ENCODE data around the gene BHLHE41. TPM values are rescaled to one million over a fixed set of nuclear protein-coding genes. Genes with fewer than 3 reads are reported as not detected.
A peak's percentile ranks its signal among the peaks of the same experiment; 100 is the strongest.

BHLHE41 gene
- total RNA-seq (2022) (44.1 and 54.1 TPM in 2 replicates), Bru-seq, nascent RNA (percentile 94 among the genes with signal in this experiment), BruChase-seq, experiment 1, labeled RNA remaining after a 6-hour chase (percentile 89 among the genes with signal in this experiment), BruChase-seq, experiment 2, labeled RNA remaining after a 2-hour chase (percentile 98 among the genes with signal in this experiment)
- long read RNA-seq, transcript BHLHE41-201 (5 exons, 3,837 nt): major isoform, 16 of 26 reads
- long read RNA-seq, partial matches to known transcripts: 4 of 26 reads
- long read RNA-seq, other reads (novel, unspliced or antisense): 5 of 26 reads

GRCh38 chr12:26124446-26125399 lies at the start of gene BHLHE41:
TSS of gene BHLHE41 (minus strand) at chr12:26125037. CDS start at chr12:26124779, 258 bp downstream.
- intact Hi-C loops (cut with micrococcal nuclease; ENCODE audit: unreplicated experiment): loop anchor here (1.0 to 5.0 kb wide), 3 partner anchors 63 to 398 kb away; no protein-coding TSS in a partner anchor
- CTCF ChIA-PET: interaction anchor here (0.6 to 4.3 kb wide), 8 partner anchors 29 to 291 kb away, joined by 3 to 26 read pairs (median 4); no protein-coding TSS in a partner anchor
- Mint-ChIP-seq H3K36me3 (ENCODE audit: insufficient read depth, unreplicated experiment) (peaks cover 60% of the 10 kb centered on the region), H3K27ac (ENCODE audit: unreplicated experiment) (peak within 1 kb of the TSS; percentile 92), H3K4me3 (ENCODE audit: low read depth, unreplicated experiment) (peak within 1 kb of the TSS; percentile 79), H3K27me3 (ENCODE audit: unreplicated experiment) (peaks cover 18% of the 10 kb centered on the region), H3K9me3 (ENCODE audit: low read depth, unreplicated experiment) (no peaks in the 10 kb centered on the region), H3K4me1 (ENCODE audit: low read depth, unreplicated experiment) (peaks cover 35% of the 10 kb centered on the region)
- BruUV-seq (replicated peaks): TSS peak; percentile 72
- DNase-seq: peak; percentile 83
- no peak for TF ChIP-seq CTCF (IDR thresholded peaks at IDR 0.05; ENCODE audit: unreplicated experiment)

GRCh38 chr12:26172946-26173552 lies 48.2 kb upstream of the BHLHE41 start:
- CTCF ChIA-PET: interaction anchor here (0.7 kb wide), 1 partner anchor 978 kb away, joined by 3 read pairs; no protein-coding TSS in a partner anchor
- H3K36me3 Mint-ChIP-seq (ENCODE audit: insufficient read depth, unreplicated experiment): no peaks in the 10 kb centered on the region
- intact Hi-C loops (cut with micrococcal nuclease; ENCODE audit: unreplicated experiment): no loop called here
- no peaks in the 10 kb centered on the region for H3K9me3 Mint-ChIP-seq (ENCODE audit: low read depth, unreplicated experiment)
- DNase-seq: no peak
- H3K27me3 Mint-ChIP-seq (ENCODE audit: unreplicated experiment): no peaks in the 10 kb centered on the region
- H3K27ac Mint-ChIP-seq (ENCODE audit: unreplicated experiment): no peak overlapping the region
- no peak overlapping the region for H3K4me3 Mint-ChIP-seq (ENCODE audit: low read depth, unreplicated experiment)
- no peak for TF ChIP-seq CTCF (IDR thresholded peaks at IDR 0.05; ENCODE audit: unreplicated experiment)
- peaks cover 28% of the 10 kb centered on the region for H3K4me1 Mint-ChIP-seq (ENCODE audit: low read depth, unreplicated experiment)
- no TSS peak for BruUV-seq (replicated peaks)

GRCh38 chr12:26172539-26172938 lies 47.7 kb upstream of the BHLHE41 start:
- no peaks in the 10 kb centered on the region for H3K36me3 Mint-ChIP-seq (ENCODE audit: insufficient read depth, unreplicated experiment)
- no peak for DNase-seq
- H3K4me3 Mint-ChIP-seq (ENCODE audit: low read depth, unreplicated experiment): no peak overlapping the region
- H3K27ac Mint-ChIP-seq (ENCODE audit: unreplicated experiment): no peak overlapping the region
- BruUV-seq (replicated peaks): no TSS peak
- CTCF ChIA-PET: interaction anchor here (0.7 kb wide), 1 partner anchor 978 kb away, joined by 3 read pairs; no protein-coding TSS in a partner anchor
- no peak for TF ChIP-seq CTCF (IDR thresholded peaks at IDR 0.05; ENCODE audit: unreplicated experiment)
- intact Hi-C loops (cut with micrococcal nuclease; ENCODE audit: unreplicated experiment): no loop called here
- no peaks in the 10 kb centered on the region for H3K27me3 Mint-ChIP-seq (ENCODE audit: unreplicated experiment)
- H3K9me3 Mint-ChIP-seq (ENCODE audit: low read depth, unreplicated experiment): no peaks in the 10 kb centered on the region
- H3K4me1 Mint-ChIP-seq (ENCODE audit: low read depth, unreplicated experiment): peaks cover 23% of the 10 kb centered on the region

- no peak for TF ChIP-seq CTCF (IDR thresholded peaks at IDR 0.05; ENCODE audit: unreplicated experiment)
- H3K27ac Mint-ChIP-seq (ENCODE audit: unreplicated experiment): no peak overlapping the region
- no TSS peak for BruUV-seq (replicated peaks)
- H3K4me3 Mint-ChIP-seq (ENCODE audit: low read depth, unreplicated experiment): no peak overlapping the region
- DNase-seq: no peak
- H3K4me1 Mint-ChIP-seq (ENCODE audit: low read depth, unreplicated experiment): peaks cover 17% of the 10 kb centered on the region
- no peaks in the 10 kb centered on the region for H3K36me3 Mint-ChIP-seq (ENCODE audit: insufficient read depth, unreplicated experiment)
- no peaks in the 10 kb centered on the region for H3K27me3 Mint-ChIP-seq (ENCODE audit: unreplicated experiment)
- no peaks in the 10 kb centered on the region for H3K9me3 Mint-ChIP-seq (ENCODE audit: low read depth, unreplicated experiment)
- CTCF ChIA-PET: no interaction called here
- intact Hi-C loops (cut with micrococcal nuclease; ENCODE audit: unreplicated experiment): no loop called here
Observed at GRCh38 chr12:26172013-26172412, 47.2 kb upstream of the BHLHE41 start.

Measured in Calu3 (cell line).